Stimulated activated CD4-positive, alpha-beta T cell treated with anti-CD3 and anti-CD28 coated beads, Interleukin-15, amount 100 ng/mL, for 1 hour (primary cell): ENCODE results near the gene KLK6.

Experiments
- DNase-seq, 2 donors: peaks; one replicate each; pipeline ENCODE4 v3.0.0-alpha.2; 2020; ENCODE audit warnings: low read depth in 1 of 2, low spot score in 1 of 2

The KLK6 gene

DNA sequence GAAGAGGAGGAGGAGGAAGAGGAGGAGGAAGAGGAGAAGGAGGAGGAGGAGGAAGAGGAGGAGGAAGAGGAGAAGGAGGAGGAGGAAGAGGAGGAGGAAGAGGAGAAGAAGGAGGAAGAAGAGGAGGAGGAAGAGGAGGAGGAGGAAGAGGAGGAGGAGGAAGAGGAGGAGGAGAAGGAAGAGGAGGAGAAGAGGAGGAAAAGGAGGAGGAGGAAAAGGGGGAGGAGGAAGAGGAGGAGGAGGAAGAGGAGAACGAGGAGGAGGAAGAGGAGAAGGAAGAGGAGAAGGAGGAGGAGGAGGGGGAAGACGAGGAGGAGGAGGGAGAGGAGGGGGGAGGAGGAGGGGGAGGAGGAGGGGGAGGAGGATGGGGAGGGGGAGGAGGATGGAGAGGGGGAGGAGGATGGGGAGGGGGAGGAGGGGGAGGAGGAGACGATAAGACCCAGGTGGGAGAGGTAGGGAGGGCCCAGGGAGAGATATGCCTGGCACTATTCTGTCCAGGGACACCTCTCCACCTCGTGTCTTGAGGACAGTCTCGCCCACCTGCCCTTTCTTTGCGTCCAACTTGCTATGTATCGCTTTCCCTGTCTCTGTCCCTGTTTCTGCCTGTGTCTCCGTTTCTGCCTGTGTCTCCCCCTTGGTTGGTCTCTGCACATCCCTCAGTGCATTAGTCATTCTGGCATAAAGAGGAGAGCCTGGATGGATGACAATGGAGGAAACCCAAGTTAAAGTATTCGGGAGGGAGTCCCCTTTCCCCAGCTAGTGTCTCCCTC lies 9.5 kb downstream of the KLK6 start:
- DNase-seq: no peak

DNA sequence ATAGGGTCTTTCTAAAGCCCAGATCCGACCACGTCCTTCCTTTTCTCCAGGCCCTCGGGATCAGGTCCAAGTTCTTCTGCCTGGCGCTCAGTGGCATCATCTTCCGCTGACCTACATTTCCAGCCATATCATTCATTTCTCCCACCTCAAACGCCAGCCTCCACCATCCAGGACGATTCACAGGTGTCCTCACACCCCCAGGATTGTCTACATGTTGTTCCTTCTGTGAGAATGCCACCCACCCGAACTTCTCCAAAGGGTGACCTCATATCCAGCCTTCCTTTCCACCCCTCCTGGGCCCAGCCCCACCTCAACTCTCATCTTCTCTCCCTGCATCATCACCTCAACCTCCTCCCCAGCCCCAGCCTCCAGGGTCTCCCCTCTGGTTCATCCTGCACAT lies 11.8 kb downstream of the KLK6 start:
- DNase-seq: no peak

DNA sequence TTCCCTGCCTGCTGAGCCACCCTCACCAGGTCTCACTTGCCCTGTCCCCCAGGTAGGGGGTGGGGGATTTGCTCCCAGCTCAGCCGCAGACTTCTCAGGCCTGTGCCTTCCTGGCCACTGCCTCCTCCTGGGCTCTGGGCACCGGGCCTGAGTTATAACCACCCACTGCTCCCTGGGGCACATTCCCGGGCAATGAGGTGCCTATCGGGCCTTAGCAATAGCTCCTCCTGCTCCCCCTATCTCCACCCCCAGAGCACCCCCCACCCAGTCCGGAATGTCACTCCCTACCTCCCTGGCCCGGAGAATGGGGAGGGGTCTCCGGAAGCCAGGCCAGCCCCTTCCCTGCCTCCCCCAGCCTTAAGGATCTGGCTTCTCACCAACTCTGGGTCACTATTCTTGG lies 16.5 kb downstream of the KLK6 start, which contains the start of gene KLK5:
TSS of gene KLK5 (minus strand) at position 129 of the 400 bp plus-strand sequence. CDS start 381 bp downstream, outside the sequence.
- DNase-seq: no peak

DNA sequence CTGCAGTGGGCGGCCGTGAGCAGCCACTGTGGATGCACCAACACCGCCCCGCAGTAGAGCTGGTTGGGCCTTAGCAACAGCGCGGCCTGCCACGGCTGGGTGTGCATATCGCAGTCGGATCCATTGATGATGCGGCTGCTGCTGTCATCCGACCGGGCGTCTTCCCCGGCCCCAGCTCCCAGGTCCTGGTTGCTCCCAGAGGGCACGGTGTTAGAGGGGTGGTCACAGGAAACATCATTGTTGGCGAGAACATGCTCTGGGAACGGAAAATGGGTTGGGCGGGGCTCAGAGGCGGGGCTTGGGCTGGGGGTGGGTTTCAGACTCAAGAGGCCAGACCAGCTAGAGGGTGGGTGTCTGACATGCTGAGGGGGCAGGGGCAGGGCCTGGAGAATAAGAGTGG lies 19.5 kb downstream of the KLK6 start:
- no peak for DNase-seq

DNA sequence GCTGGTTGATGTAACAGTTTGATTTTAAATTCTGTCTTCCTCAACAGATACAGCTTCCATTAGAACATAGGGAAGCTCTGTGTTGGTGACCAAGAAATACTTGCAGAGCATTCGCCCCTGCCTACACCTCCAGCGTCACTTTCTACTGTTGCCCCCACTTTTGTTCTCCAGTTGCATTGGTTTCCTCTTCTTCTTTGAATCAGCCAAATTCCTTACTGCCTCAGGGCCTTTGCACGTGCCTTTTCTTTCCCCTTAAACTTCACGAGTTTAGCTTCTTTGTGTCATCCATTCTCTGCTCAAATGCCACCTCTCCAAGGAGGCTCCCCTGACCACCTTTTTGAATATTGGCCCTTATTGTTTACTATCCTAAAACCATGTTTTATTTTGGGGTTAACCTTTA lies 22.3 kb downstream of the KLK6 start:
- DNase-seq: no peak

DNA sequence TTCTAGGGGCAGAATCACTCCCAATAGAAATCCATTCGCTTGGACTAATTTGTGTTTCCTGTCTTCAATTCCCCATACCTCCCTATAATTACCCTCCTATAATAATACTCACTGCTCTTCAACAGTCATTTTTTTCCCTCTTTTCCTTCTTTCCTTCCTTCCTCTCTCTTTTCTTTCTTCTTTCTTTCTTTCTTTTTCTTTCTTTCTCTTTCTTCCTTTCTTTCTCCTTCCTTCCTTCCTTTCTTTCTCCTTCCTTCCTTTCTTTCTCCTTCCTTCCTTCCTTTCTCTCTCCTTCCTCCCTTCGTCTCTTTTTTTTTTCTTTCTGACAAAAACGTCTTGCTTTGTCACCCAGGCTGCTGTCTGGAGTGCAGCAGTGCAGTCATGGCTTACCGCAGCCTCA lies 24.6 kb downstream of the KLK6 start:
- DNase-seq: no peak

DNA sequence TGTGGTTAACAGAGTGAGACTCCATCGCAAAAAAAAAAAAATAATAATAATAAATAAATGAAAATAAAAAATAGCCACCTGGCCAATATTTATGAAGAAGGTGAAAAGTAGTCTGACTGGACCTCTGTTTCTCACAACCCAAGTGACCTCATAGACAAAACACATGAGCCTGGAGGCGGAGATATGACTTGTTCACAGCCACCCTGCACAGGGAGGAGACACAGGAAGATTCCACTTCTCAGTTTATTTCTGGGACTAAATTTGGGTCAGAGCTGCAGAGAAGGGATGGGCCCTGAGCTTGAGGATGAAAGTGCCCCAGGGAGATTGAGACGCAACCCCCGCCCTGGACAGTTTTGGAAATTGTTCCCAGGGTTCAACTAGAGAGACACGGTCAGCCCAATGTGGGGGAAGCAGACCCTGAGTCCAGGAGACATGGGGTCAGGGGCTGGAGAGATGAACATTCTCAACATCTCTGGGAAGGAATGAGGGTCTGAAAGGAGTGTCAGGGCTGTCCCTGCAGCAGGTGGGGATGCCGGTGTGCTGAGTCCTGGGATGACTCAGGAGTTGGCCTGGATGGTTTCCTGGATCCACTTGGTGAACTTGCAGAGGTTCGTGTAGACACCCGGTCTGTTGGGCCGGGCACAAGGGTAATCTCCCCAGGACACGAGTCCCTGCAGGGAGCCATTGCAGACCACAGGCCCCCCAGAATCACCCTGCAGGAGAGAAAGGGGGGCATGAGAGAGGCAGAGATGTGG lies 26.1 kb downstream of the KLK6 start:
- DNase-seq: no peak

DNA sequence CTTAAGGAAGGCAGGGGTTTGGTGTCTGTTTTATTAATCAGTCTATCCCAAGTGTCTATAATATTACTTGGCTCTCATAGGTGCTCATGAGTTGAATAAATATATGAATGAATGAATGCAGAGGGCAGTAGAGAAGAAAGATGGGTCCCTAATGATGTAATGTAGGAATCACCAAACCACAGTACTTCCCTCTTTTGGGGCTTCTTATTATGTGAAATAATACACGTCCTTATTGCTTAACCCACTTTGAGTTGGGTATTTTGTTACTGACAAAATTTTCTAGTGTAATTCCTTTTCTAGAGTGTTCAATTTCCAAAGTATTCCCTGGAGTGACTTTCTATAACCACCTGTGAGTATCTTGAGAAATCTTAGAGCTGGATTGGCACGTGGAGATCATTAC lies 29.8 kb downstream of the KLK6 start:
- no peak for DNase-seq

DNA sequence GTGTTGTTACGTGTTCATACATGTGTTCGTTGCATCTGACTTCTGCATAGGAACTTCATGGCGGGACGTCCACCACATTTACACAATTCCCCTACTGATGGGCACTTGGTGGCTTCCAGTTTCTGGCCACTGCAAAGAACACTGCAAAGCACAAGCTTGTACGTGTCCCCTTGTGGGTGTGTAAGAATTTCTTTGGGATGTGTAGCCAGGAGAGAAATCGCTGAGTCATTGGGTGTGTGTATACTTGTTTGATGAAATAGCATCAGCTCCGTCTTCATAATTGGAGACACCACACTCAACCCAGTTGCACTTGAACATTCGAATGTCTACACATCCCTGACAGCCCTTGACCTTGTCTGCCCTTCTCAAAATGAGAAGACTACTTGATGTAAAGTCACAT lies 35.8 kb downstream of the KLK6 start:
- DNase-seq: no peak

DNA sequence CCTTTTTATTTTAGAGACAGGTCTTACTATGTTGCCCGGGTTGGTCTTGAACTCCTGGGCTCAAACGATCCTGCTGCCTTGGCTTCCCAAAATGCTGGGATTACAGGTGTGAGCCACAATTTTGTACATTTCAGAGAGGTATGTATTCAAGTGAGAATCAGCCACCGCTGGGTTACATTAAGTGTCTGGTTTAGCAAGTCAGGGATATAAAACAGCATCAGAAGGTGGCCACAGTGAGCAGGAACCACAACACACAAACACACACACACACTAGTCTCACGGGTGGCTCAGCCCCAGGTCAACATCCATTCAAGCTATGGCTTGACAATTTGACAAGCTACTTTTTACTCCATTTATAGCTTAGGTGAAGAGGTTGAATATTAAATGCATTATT lies 36.7 kb downstream of the KLK6 start:
- no peak for DNase-seq

DNA sequence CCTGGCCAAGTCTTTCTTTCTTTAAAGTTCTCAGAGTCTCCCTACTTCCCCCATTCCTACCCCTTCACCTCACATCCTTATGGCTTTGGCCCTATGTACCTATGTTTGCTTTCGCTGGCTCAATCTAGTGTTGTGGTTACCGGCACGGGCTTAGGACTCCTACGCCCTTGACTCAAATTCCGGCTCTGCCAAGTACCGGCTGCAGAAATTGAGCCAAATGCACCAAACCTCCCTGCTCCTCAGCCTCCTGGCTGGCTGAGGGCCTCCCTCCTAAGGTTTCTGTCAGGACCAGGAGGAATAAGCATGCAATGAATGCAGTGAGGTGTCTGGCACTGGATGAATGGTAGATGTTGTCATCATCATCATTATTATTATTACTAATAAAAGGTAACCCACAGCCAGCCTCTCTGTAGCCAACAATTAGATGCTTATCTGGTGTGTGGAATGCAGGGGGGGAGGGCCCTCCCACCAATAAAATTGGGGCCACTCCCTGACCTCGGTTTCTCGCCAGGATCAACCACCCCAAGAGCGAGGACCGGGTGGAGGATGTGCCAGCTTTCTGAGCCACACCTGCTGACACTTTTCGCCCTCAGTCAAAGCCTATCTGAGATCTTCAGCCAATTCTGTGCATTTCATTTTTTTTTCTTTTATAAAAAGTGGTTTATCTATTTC lies 37.2 kb downstream of the KLK6 start:
- DNase-seq: no peak

DNA sequence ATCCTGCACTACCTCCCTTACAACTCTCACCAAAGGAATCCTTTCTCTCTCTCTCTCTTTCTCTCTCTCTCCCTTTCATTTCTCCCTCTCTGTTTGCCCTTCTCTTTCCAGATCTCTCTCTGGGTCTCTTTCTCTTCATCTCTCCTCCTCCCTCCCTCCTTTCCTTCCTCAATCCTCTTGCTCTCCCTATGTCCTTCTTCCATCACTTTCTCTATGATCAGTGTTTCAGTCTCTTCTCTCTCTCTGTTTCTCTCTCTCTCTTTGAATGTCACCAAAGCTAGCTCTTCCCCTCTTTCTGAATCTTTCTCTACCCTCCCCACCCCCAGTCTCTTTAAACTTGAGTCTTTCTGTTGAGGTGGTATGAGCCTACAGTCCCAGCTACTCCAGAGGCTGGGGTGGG lies 38.4 kb downstream of the KLK6 start:
- no peak for DNase-seq

DNA sequence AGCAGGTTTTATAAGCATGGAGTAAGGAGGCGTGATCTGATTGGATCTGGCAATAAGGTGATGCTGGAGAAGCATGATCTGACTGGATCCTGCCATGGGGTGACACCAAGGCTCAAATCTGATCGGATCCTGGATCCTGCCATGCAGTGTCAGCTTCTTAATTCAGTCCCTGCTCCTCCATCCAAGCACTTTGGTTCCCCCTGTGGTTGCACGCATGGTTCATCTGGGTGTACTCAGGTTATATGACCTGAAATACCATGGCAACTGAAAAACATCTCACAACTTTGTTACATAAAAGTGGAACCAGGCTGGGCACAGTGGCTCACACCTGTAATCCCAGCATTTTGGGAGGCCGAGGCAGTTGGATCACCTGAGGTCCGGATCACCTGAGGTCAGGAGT lies 40.6 kb downstream of the KLK6 start:
- DNase-seq: no peak

DNA sequence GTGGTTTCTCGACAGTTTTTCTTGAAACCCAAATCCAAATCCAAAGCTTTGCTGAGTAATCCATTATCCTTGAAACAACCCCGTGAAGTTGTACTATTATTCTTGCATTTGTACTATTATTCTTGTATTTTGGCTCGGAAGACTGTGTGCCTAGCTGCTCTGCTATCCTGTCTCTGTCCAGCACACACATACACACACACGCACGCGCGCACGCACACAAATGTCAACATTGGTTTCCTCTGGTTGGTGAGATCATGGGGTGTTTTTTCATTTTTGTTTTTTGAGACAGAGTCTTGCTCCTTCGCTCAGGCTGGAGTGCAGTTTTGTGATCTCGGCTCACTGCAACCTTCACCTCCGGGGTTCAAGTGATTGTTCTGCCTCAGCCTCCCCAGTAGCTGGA lies 43.2 kb downstream of the KLK6 start:
- DNase-seq: no peak

DNA sequence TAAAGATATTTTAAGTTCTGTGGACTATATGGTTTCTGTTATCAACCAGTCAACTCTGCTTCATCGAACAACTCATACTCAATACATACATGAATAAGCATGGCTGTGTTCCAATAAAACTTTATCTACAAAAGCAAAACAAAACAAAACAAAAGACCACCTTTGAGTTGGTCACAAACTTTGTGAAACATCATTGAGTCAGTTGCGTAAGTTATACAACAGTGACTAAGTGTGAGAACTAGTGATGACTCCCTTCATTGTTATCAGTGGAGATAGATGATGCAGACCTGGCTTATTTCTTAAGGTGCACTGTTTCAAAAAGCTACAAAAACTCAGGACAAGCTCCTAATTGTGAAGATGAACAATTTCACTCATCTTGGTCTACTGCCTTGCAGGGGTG lies 43.7 kb downstream of the KLK6 start:
- no peak for DNase-seq

DNA sequence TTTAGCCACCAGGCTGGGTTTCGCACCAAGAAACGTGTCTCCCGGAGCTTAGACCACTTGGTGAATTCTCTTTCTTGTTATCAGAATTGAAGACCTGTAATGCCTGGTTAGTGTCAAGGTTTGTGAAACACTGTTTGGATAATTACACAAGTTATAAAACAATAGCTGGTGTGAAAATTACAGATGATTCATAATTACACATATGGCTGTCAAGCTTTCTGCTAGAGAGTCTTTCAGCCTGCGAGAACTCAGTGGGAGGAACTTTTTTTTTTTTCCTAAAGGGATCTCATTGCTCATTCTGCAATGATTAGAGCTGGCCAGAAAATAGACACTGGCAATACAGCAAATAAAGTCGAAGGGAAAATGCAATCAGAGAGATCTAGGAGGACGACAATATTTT lies 44.8 kb downstream of the KLK6 start:
- no peak for DNase-seq

DNA sequence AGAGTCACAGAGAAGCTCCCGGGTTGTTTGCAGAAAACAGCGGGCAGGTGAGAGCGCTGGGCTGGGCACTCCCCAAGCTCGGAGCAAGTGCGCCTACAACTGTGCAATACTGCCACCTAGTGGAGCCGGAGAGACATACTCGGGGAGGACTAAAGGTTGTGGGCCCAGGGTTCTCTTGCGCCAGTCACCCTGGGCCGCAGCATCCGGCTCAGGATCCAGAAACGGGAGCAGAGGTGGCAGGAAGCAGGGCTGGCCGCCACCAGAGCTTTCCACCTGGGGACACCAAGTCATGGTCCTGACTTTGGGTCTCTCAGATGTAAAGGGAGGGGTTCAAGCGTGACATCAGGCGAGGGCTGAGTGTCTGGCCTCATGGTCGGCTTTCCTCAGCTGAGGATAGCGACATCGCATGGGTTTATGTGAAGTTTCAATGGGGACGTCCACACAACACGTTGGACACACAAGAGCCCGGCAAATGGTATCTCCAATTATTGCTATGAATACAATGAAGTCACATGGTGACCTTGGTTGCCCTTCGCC lies 47.0 kb downstream of the KLK6 start:
- DNase-seq: peak; percentile 46 to 49

DNA sequence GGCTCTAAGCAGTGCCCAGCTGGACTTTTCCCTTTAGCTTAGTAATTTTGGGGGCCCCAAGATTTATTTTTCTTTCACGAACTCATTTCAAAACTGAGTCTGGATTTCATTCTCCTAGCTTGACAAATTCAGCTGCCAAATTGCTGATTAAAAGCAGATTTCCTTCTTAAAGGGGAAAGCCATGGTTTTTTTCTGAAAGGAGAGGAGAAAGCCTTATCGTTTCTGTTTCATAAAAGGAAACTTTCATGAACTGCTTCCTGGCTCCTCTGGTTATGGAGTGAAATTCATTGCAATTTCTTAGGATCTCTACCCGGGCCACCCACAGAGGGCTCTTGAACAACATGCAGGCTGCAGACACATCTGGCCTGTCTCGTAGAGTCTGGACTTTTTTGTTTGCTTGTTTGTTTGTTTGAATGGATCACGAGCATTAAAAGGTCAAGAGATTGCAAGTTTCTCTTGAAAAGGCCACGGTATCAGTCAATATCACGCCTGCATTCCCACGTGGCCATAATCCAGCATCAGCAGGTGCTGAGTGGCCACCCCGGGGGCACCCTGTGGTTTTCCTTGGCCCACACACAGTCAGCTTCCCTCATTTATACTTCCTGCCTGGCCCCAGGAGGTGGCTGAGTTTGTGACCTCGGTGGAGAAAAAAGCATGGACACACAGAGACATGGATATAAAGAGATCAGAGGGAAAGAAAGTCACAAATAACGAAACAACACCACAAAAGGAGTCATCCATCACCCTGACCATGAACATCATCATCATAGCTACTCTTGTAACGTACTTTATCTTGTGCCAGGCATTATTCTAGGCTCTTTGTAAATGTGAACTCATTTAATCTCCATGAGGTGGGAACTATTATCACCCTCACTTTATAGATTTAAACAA lies 47.7 kb downstream of the KLK6 start:
- no peak for DNase-seq

DNA sequence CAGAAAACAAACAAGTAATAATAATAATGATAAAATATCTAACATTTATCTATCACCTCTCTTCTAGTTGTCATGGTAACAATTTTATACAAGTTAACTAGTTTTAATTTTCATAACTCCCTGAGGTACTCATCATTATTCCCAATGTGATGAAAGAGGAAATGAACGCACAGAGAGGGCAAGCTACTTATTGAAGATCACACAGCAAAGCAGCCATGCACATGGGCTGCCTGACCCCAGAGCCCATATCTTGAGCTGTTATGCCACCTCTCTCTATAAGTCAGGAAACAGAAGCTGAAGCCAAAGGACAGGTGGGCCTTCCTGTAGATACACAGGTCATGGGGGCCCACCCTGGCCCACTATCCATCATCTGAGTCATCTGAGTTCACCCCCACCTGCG lies 53.3 kb downstream of the KLK6 start:
- DNase-seq: no peak

DNA sequence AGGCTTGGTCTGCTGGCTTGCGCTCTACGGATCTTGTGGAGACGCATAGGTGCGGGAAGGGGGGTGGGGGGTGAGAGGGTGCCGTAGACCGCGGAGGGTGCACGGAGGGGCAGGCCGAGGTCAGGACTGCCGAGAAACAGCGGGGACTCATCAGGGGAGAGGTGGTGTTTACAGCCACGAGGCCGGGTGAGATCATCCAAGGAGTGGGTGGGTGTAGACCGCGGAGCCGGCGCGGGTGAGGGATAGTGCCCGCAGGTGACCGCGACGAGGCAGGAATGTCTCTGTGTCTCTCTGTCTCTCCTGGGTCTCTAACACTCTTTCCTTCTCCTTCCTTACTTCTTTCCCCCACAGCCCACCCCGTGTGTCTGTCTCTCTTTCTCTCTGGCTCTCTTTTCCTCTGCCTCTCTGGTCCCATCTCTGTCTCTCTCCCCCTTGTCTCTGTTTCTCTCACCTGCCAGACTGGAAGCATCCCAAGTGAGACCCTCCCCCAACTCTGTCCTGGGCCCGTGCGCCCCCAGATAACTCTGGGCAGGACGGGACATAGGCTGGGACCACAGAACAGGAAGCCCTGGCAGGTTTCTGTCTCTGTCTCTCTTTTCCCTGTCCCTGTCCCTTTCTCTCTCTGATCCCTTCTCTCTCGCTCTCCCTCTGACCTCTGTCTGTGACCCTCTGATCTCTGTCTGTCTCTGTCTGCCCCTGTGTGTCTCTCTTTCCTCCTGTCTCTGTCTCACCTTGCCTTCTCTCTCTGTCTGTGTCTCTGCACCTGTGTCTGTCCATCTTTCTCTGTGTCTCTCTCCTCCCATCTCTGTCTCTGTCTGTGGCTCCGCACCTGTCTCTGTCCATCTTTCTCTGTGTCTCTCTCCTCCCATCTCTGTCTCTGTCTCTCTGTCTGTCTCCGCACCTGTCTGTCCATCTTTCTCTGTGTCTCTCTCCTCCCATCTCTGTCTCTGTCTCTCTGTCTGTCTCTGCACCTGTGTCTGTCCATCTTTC lies 56.4 kb downstream of the KLK6 start:
- DNase-seq: no peak
